ENCODE measurements around the gene PRMT5. TPM values are rescaled to one million over a fixed set of nuclear protein-coding genes. Genes with fewer than 3 reads are reported as not detected.
A peak's percentile ranks its signal among the peaks of the same experiment; 100 is the strongest.

Gene PRMT5
- total RNA-seq, 2 experiments from 2014 or later, result 15.6 to 19.3 TPM

DNA sequence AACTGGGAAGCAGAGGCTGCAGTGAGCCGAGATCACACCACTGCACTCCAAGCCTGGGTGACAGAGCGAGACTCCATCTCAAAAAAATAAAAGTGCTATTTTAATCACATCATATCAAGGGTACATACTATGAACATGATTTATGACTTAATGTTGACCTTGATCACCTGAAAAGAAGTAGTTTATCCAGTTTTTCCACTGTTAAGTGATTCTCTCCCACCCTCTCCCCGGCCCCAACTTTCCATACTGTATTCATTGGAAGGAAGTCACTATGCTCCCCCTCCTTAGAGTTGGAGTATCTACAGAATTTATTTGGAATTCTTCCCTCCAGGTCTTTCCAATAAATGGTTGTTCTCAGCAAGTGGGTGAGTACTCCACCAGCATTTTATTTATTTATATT, 3.0 kb upstream of the PRMT5 start:
- H3K27me3 ChIP-seq (ENCODE audit: control insufficient read depth in 1 of 2, insufficient read depth in 2 of 2, low read length in 2 of 2), result no peaks in the 10 kb centered on the region
- no peak overlapping the region for H3K4me3 ChIP-seq (ENCODE audit: low read length)
- POLR2A ChIA-PET, result no interaction called here
- Mint-ChIP-seq H3K4me3 (peak overlapping the region; percentile 7), H3K27me3 (no peaks in the 10 kb centered on the region), H3K36me3 (ENCODE audit: low read depth) (no peaks in the 10 kb centered on the region), H3K9me3 (no peaks in the 10 kb centered on the region), H3K4me1 (ENCODE audit: low read depth) (peaks cover 11% of the 10 kb centered on the region), H3K27ac (peak overlapping the region; percentile 12)
- ATAC-seq (ENCODE audit: poor library complexity) (no peak), DNase-seq (no peak)
- H3K36me3 ChIP-seq (ENCODE audit: insufficient read depth, low read length), result peaks cover 2% of the 10 kb centered on the region
- H3K9me3 ChIP-seq (ENCODE audit: control insufficient read depth in 1 of 2, insufficient read depth in 1 of 2, low read length in 2 of 2), result no peaks in the 10 kb centered on the region
- no peak overlapping the region for H3K27ac ChIP-seq (ENCODE audit: low read depth in 1 of 2, low read length in 2 of 2)
- intact Hi-C loops (cut with DNase I, micrococcal nuclease), result loop anchor here in 1 of 2 experiments (10.0 kb wide), 1 partner anchor 533 kb away; the partner anchor contains the start of gene NGDN
- CTCF ChIA-PET, result no interaction called here
- no peak for TF ChIP-seq CTCF (IDR thresholded peaks at IDR 0.05)
- peaks cover 30% of the 10 kb centered on the region for H3K4me1 ChIP-seq (ENCODE audit: insufficient read depth, low read length)

GRCh38 chr14:22929961-22930364, 787 bp upstream of the PRMT5 start:
- DNase-seq, result no peak

More at GRCh38 chr14:22929961-22930364, 787 bp upstream of the PRMT5 start:
- Histone ChIP-seq H3K4me1 (ENCODE audit: insufficient read depth, low read length) (peaks cover 30% of the 10 kb centered on the region), H3K36me3 (ENCODE audit: insufficient read depth, low read length) (peaks cover 20% of the 10 kb centered on the region), H3K27ac (ENCODE audit: low read depth in 1 of 2, low read length in 2 of 2) (peak overlapping the region; percentile 49 to 71), H3K27me3 (ENCODE audit: control insufficient read depth in 1 of 2, insufficient read depth in 2 of 2, low read length in 2 of 2) (no peaks in the 10 kb centered on the region), H3K4me3 (ENCODE audit: low read length) (peak overlapping the region; percentile 91), H3K9me3 (ENCODE audit: control insufficient read depth in 1 of 2, insufficient read depth in 1 of 2, low read length in 2 of 2) (no peaks in the 10 kb centered on the region)
- ATAC-seq (ENCODE audit: poor library complexity), result no peak
- Mint-ChIP-seq H3K36me3 (ENCODE audit: low read depth) (peaks cover 12% of the 10 kb centered on the region), H3K4me1 (ENCODE audit: low read depth) (peaks cover 11% of the 10 kb centered on the region), H3K9me3 (no peaks in the 10 kb centered on the region), H3K27me3 (no peaks in the 10 kb centered on the region), H3K27ac (no peak overlapping the region), H3K4me3 (no peak overlapping the region)
- TF ChIP-seq CTCF (IDR thresholded peaks at IDR 0.05), result no peak
- ChIA-PET POLR2A (interaction anchor here (0.7 to 3.6 kb wide), 27 partner anchors 8 to 391 kb away, joined by 3 to 68 read pairs (median 6); partner anchors contain the start of genes ACIN1, AJUBA, C14orf119 and DAD1), CTCF (interaction anchor here (0.9 to 3.0 kb wide), 19 partner anchors 11 to 165 kb away, joined by 3 to 17 read pairs (median 5); partner anchors contain the start of genes ACIN1, AJUBA, C14orf119 and CDH24)
- intact Hi-C loops (cut with DNase I, micrococcal nuclease), result loop anchor here (1.0 to 10.0 kb wide), 9 partner anchors 11 to 535 kb away; partner anchors contain the start of genes HAUS4 (in 2 of the 2), RBM23 (in 2 of the 2), AJUBA (in 1 of the 2) and LRP10 (in 1 of the 2)
